Stimulated activated CD4-positive, alpha-beta T cell treated with anti-CD3 and anti-CD28 coated beads, Interleukin-2, amount 100 ng/mL, for 4 hours (primary cell): ENCODE data around the gene MCAM.
A peak's percentile ranks its signal among the peaks of the same experiment; 100 is the strongest.

Experiments used
- DNase-seq: peaks from one replicate; pipeline ENCODE4 v3.0.0-alpha.2; 2020; ENCODE audit warnings: low read depth

MCAM gene

GRCh38 chr11:119329320-119329719, 12.4 kb upstream of the MCAM start:
- no peak for DNase-seq

GRCh38 chr11:119324189-119324588, 7.3 kb upstream of the MCAM start:
- DNase-seq, result no peak

GRCh38 chr11:119323532-119324033, 6.7 kb upstream of the MCAM start:
- DNase-seq, result peak; percentile 70

- no peak for DNase-seq
Observed at GRCh38 chr11:119322921-119323531, 6.1 kb upstream of the MCAM start.

GRCh38 chr11:119322360-119322739, 5.4 kb upstream of the MCAM start:
- DNase-seq, result no peak

GRCh38 chr11:119320776-119321524, 4.0 kb upstream of the MCAM start:
- no peak for DNase-seq

GRCh38 chr11:119320240-119320775, 3.4 kb upstream of the MCAM start:
- DNase-seq, result no peak

- no peak for DNase-seq
Observed at GRCh38 chr11:119319700-119320239, 2.8 kb upstream of the MCAM start.

GRCh38 chr11:119319136-119319699, 2.3 kb upstream of the MCAM start:
- no peak for DNase-seq

GRCh38 chr11:119318240-119319135, 1.6 kb upstream of the MCAM start:
- no peak for DNase-seq

- DNase-seq, result no peak
Observed at GRCh38 chr11:119317592-119318239, 786 bp upstream of the MCAM start.

- DNase-seq, result no peak
Observed at GRCh38 chr11:119316016-119316728, 758 bp downstream of the MCAM start.

GRCh38 chr11:119315131-119316015, 1.6 kb downstream of the MCAM start:
- peak; percentile 55 for DNase-seq

- no peak for DNase-seq
Observed at GRCh38 chr11:119314726-119315125, 2.2 kb downstream of the MCAM start.

GRCh38 chr11:119310682-119311052, 6.3 kb downstream of the MCAM start:
- no peak for DNase-seq

GRCh38 chr11:119309953-119310681, 6.8 kb downstream of the MCAM start:
- DNase-seq, result no peak

- DNase-seq, result no peak
Observed at GRCh38 chr11:119309411-119309810, 7.5 kb downstream of the MCAM start.

- DNase-seq, result no peak
Observed at GRCh38 chr11:119307974-119308373, 9.0 kb downstream of the MCAM start.

GRCh38 chr11:119307219-119307618, 9.7 kb downstream of the MCAM start:
- no peak for DNase-seq
